Measurements from ENCODE around the gene KLHDC8B. TPM values are rescaled to one million over a fixed set of nuclear protein-coding genes. Genes with fewer than 3 reads are reported as not detected.

Gene KLHDC8B
- total and polyA plus RNA-seq, 2 donors (not counting 3 experiments of a cell fraction or from before 2014, with no cell fraction given): 36.0 to 77.8 TPM

DNA sequence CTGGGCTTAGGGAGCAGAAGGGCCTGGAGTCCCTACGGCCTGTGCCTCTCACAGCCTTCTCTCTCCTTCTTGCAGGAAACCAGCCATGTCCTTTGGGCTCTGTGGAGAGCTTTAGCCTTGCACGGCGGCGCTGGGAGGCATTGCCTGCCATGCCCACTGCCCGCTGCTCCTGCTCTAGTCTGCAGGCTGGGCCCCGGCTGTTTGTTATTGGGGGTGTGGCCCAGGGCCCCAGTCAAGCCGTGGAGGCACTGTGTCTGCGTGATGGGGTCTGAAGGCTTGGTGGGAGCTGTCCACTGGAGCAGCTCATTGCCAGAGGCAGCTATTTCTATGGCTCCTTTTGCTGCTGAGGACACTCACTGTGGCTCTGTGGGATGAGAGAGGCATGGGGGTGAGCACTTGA, 4.1 kb downstream of the KLHDC8B start:
- H4K20me1 ChIP-seq (replicated peaks; ENCODE audit: control insufficient read depth, extremely low read depth, insufficient read depth, low read length): no peaks in the 10 kb centered on the region
- ChIA-PET POLR2A (no interaction called here), CTCF (interaction anchor here (1.0 to 8.5 kb wide), 2 partner anchors 37 to 274 kb away, joined by 3 to 87 read pairs; no protein-coding TSS in a partner anchor)
- no peak overlapping the region for H3K27ac ChIP-seq (ENCODE audit: insufficient read depth, low read depth, low read length)
- peaks cover 18% of the 10 kb centered on the region for H3K4me1 ChIP-seq (ENCODE audit: control insufficient read depth, extremely low read depth, insufficient read depth, low read length)
- H2AFZ ChIP-seq (ENCODE audit: low read depth, low read length): no peak overlapping the region
- H3K9ac ChIP-seq (replicated peaks; ENCODE audit: extremely low read depth, insufficient read depth, low read length): no peak overlapping the region
- dilution Hi-C loops (cut with MboI; ENCODE audit: extremely low pct_ligation_motif_present, low sequenced_read_pairs) (no loop called here), intact Hi-C loops (cut with micrococcal nuclease) (no loop called here)
- TF ChIP-seq MYC (IDR thresholded peaks at IDR 0.05; ENCODE audit: low read depth, low read length) (no peak), POLR2AphosphoS5 (IDR thresholded peaks at IDR 0.05; ENCODE audit: insufficient read depth, low read depth, low read length) (no peak)
- TF ChIP-seq, protein P1, sequence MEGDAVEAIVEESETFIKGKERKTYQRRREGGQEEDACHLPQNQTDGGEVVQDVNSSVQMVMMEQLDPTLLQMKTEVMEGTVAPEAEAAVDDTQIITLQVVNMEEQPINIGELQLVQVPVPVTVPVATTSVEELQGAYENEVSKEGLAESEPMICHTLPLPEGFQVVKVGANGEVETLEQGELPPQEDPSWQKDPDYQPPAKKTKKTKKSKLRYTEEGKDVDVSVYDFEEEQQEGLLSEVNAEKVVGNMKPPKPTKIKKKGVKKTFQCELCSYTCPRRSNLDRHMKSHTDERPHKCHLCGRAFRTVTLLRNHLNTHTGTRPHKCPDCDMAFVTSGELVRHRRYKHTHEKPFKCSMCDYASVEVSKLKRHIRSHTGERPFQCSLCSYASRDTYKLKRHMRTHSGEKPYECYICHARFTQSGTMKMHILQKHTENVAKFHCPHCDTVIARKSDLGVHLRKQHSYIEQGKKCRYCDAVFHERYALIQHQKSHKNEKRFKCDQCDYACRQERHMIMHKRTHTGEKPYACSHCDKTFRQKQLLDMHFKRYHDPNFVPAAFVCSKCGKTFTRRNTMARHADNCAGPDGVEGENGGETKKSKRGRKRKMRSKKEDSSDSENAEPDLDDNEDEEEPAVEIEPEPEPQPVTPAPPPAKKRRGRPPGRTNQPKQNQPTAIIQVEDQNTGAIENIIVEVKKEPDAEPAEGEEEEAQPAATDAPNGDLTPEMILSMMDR (IDR thresholded peaks at IDR 0.05; ENCODE audit: extremely low read depth in 1 of 2, insufficient read depth in 1 of 2, low read depth in 1 of 2, low read length in 2 of 2): no peak
- H3K9me3 ChIP-seq (replicated peaks; ENCODE audit: control insufficient read depth, insufficient read depth, low read length): no peaks in the 10 kb centered on the region
- peaks cover 0 to 21% of the 10 kb centered on the region in 2 experiments for H3K36me3 ChIP-seq (ENCODE audit: control insufficient read depth in 2 of 2, extremely low read depth in 1 of 2, insufficient read depth in 2 of 2, low read length in 2 of 2)
- no peak for DNase-seq (ENCODE audit: low read depth, low spot score)
- no peaks in the 10 kb centered on the region for H3K27me3 ChIP-seq (ENCODE audit: control insufficient read depth in 2 of 2, insufficient read depth in 2 of 2, low read length in 2 of 2)
- FAIRE-seq: no peak
- no peak overlapping the region for H3K4me2 ChIP-seq (ENCODE audit: insufficient read depth, low read length)
- no TSS peak for BruUV-seq (replicated peaks)
- no peaks in the 10 kb centered on the region for H3K9me1 ChIP-seq (replicated peaks; ENCODE audit: control insufficient read depth, extremely low read depth, insufficient read depth, low read length)
- H3K79me2 ChIP-seq (ENCODE audit: control insufficient read depth, insufficient read depth, low read length): no peaks in the 10 kb centered on the region
- no peak overlapping the region for H3K4me3 ChIP-seq (replicated peaks in 1 of 3; ENCODE audit: insufficient read depth in 1 of 3, low read depth in 1 of 3, low read length in 3 of 3)

DNA sequence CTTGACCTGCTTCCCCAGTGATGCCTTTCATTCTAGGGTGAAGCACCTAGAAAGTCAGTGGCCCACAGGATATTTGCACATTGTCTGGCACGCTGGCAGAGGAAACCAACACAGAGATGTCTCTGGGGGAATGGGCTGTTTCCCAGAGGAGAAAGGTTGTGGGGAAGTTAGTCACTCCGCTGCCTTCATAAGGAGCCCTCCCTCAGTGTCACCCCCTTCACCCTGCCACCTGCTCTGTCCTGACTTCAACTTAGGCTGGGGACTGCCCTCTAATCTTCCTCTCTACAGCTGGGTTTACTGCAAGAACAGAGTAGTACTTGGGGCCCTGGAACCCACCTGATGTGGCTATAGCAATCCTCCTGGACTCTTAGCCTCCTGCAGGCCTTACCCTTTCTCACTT, 5.7 kb downstream of the KLHDC8B start:
- Histone ChIP-seq H3K36me3 (ENCODE audit: control insufficient read depth in 2 of 2, extremely low read depth in 1 of 2, insufficient read depth in 2 of 2, low read length in 2 of 2) (peaks cover 0 to 21% of the 10 kb centered on the region in 2 experiments), H3K27ac (ENCODE audit: insufficient read depth, low read depth, low read length) (no peak overlapping the region), H3K9me1 (replicated peaks; ENCODE audit: control insufficient read depth, extremely low read depth, insufficient read depth, low read length) (no peaks in the 10 kb centered on the region), H3K79me2 (ENCODE audit: control insufficient read depth, insufficient read depth, low read length) (no peaks in the 10 kb centered on the region), H4K20me1 (replicated peaks; ENCODE audit: control insufficient read depth, extremely low read depth, insufficient read depth, low read length) (no peaks in the 10 kb centered on the region), H3K9me3 (replicated peaks; ENCODE audit: control insufficient read depth, insufficient read depth, low read length) (no peaks in the 10 kb centered on the region), H3K4me1 (ENCODE audit: control insufficient read depth, extremely low read depth, insufficient read depth, low read length) (peaks cover 14% of the 10 kb centered on the region), H3K27me3 (ENCODE audit: control insufficient read depth in 2 of 2, insufficient read depth in 2 of 2, low read length in 2 of 2) (no peaks in the 10 kb centered on the region), H3K4me2 (ENCODE audit: insufficient read depth, low read length) (no peak overlapping the region), H2AFZ (ENCODE audit: low read depth, low read length) (no peak overlapping the region), H3K9ac (replicated peaks; ENCODE audit: extremely low read depth, insufficient read depth, low read length) (no peak overlapping the region), H3K4me3 (replicated peaks in 1 of 3; ENCODE audit: insufficient read depth in 1 of 3, low read depth in 1 of 3, low read length in 3 of 3) (no peak overlapping the region)
- CTCF ChIA-PET: no interaction called here
- intact Hi-C loops (cut with micrococcal nuclease): no loop called here
- TF ChIP-seq FOS (IDR thresholded peaks at IDR 0.05; ENCODE audit: borderline replicate concordance, insufficient read depth, low read length): no peak
- TF ChIP-seq EZH2 (IDR thresholded peaks at IDR 0.05; ENCODE audit: borderline replicate concordance, low read depth, low read length, severe bottlenecking): no peak
- TF ChIP-seq MYC (IDR thresholded peaks at IDR 0.05; ENCODE audit: low read depth, low read length): no peak
- TF ChIP-seq, protein P2, sequence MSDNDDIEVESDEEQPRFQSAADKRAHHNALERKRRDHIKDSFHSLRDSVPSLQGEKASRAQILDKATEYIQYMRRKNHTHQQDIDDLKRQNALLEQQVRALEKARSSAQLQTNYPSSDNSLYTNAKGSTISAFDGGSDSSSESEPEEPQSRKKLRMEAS (IDR thresholded peaks at IDR 0.05; ENCODE audit: insufficient read depth, insufficient read length): no peak
- TF ChIP-seq POLR2A (IDR thresholded peaks at IDR 0.05; ENCODE audit: low read depth, low read length): no peak
- TF ChIP-seq GATA2 (IDR thresholded peaks at IDR 0.05; ENCODE audit: insufficient read depth, insufficient read length, low read depth, low read length): no peak
- TF ChIP-seq JUN (IDR thresholded peaks at IDR 0.05; ENCODE audit: borderline replicate concordance, insufficient read depth, insufficient read length, low read depth): no peak
- TF ChIP-seq POLR2AphosphoS5 (IDR thresholded peaks at IDR 0.05; ENCODE audit: insufficient read depth, low read depth, low read length): no peak
- TF ChIP-seq, protein P1 (IDR thresholded peaks at IDR 0.05; ENCODE audit: extremely low read depth in 1 of 2, insufficient read depth in 1 of 2, low read depth in 1 of 2, low read length in 2 of 2): no peak
- FAIRE-seq: no peak
- POLR2A ChIA-PET: no interaction called here
- no TSS peak for BruUV-seq (replicated peaks)
- no peak for DNase-seq (ENCODE audit: low read depth, low spot score)
- dilution Hi-C loops (cut with MboI; ENCODE audit: extremely low pct_ligation_motif_present, low sequenced_read_pairs): no loop called here

Measured in endothelial cell of umbilical vein (primary cell).